ENCODE data around the gene HOATZ.

HOATZ gene

GRCh38 chr11:111494040-111494439 is 20.5 kb upstream of the HOATZ start:
- no peaks in the 10 kb centered on the region for H3K4me1 ChIP-seq (ENCODE audit: control insufficient read depth, insufficient read depth, low read length)
- no peak overlapping the region for H3K9ac ChIP-seq (ENCODE audit: low read depth, low read length)
- no peaks in the 10 kb centered on the region for H3K9me3 ChIP-seq (ENCODE audit: control insufficient read depth, insufficient read depth, low read length)
- no peak overlapping the region for H3K4me3 ChIP-seq (ENCODE audit: low read depth, low read length)
- no peaks in the 10 kb centered on the region for H3K36me3 ChIP-seq (ENCODE audit: control insufficient read depth, insufficient read depth, low read length)
- peaks cover 4% of the 10 kb centered on the region for H3K27me3 ChIP-seq (ENCODE audit: control insufficient read depth, insufficient read depth, low read length)

- H3K36me3 ChIP-seq (ENCODE audit: control insufficient read depth, insufficient read depth, low read length) = no peaks in the 10 kb centered on the region
- no peak overlapping the region for H3K9ac ChIP-seq (ENCODE audit: low read depth, low read length)
- H3K4me1 ChIP-seq (ENCODE audit: control insufficient read depth, insufficient read depth, low read length) = no peaks in the 10 kb centered on the region
- H3K9me3 ChIP-seq (ENCODE audit: control insufficient read depth, insufficient read depth, low read length) = no peaks in the 10 kb centered on the region
- H3K4me3 ChIP-seq (ENCODE audit: low read depth, low read length) = no peak overlapping the region
- no peaks in the 10 kb centered on the region for H3K27me3 ChIP-seq (ENCODE audit: control insufficient read depth, insufficient read depth, low read length)
Measured at GRCh38 chr11:111499483-111499882, 15.1 kb upstream of the HOATZ start.

GRCh38 chr11:111500481-111500880 is 14.1 kb upstream of the HOATZ start:
- Histone ChIP-seq H3K4me1 (ENCODE audit: control insufficient read depth, insufficient read depth, low read length) (no peaks in the 10 kb centered on the region), H3K4me3 (ENCODE audit: low read depth, low read length) (no peak overlapping the region), H3K27me3 (ENCODE audit: control insufficient read depth, insufficient read depth, low read length) (no peaks in the 10 kb centered on the region), H3K36me3 (ENCODE audit: control insufficient read depth, insufficient read depth, low read length) (no peaks in the 10 kb centered on the region), H3K9ac (ENCODE audit: low read depth, low read length) (no peak overlapping the region), H3K9me3 (ENCODE audit: control insufficient read depth, insufficient read depth, low read length) (no peaks in the 10 kb centered on the region)

- Histone ChIP-seq H3K9ac (ENCODE audit: low read depth, low read length) (no peak overlapping the region), H3K9me3 (ENCODE audit: control insufficient read depth, insufficient read depth, low read length) (no peaks in the 10 kb centered on the region), H3K36me3 (ENCODE audit: control insufficient read depth, insufficient read depth, low read length) (no peaks in the 10 kb centered on the region), H3K4me1 (ENCODE audit: control insufficient read depth, insufficient read depth, low read length) (no peaks in the 10 kb centered on the region), H3K4me3 (ENCODE audit: low read depth, low read length) (no peak overlapping the region), H3K27me3 (ENCODE audit: control insufficient read depth, insufficient read depth, low read length) (no peaks in the 10 kb centered on the region)
Measured at GRCh38 chr11:111502611-111503010, 12.0 kb upstream of the HOATZ start.

GRCh38 chr11:111510311-111510710 is 4.3 kb upstream of the HOATZ start:
- no peaks in the 10 kb centered on the region for H3K9me3 ChIP-seq (ENCODE audit: control insufficient read depth, insufficient read depth, low read length)
- peaks cover 33% of the 10 kb centered on the region for H3K27me3 ChIP-seq (ENCODE audit: control insufficient read depth, insufficient read depth, low read length)
- no peaks in the 10 kb centered on the region for H3K36me3 ChIP-seq (ENCODE audit: control insufficient read depth, insufficient read depth, low read length)
- no peak overlapping the region for H3K9ac ChIP-seq (ENCODE audit: low read depth, low read length)
- no peaks in the 10 kb centered on the region for H3K4me1 ChIP-seq (ENCODE audit: control insufficient read depth, insufficient read depth, low read length)
- no peak overlapping the region for H3K4me3 ChIP-seq (ENCODE audit: low read depth, low read length)

- H3K4me3 ChIP-seq (ENCODE audit: low read depth, low read length) = peak within 1 kb of the TSS; percentile 61
- no peaks in the 10 kb centered on the region for H3K36me3 ChIP-seq (ENCODE audit: control insufficient read depth, insufficient read depth, low read length)
- no peak within 1 kb of the TSS for H3K9ac ChIP-seq (ENCODE audit: low read depth, low read length)
- H3K27me3 ChIP-seq (ENCODE audit: control insufficient read depth, insufficient read depth, low read length) = peaks cover 39% of the 10 kb centered on the region
- H3K4me1 ChIP-seq (ENCODE audit: control insufficient read depth, insufficient read depth, low read length) = no peaks in the 10 kb centered on the region
- no peaks in the 10 kb centered on the region for H3K9me3 ChIP-seq (ENCODE audit: control insufficient read depth, insufficient read depth, low read length)
Measured at GRCh38 chr11:111512296-111513239, 2.0 kb upstream of the HOATZ start, which contains the start of gene BTG4. BTG4 (minus strand) TSS chr11:111512386; CDS start chr11:111498776, 13,610 bp downstream.

- H3K9ac ChIP-seq (ENCODE audit: low read depth, low read length) = no peak overlapping the region
- H3K36me3 ChIP-seq (ENCODE audit: control insufficient read depth, insufficient read depth, low read length) = no peaks in the 10 kb centered on the region
- peak overlapping the region; percentile 61 for H3K4me3 ChIP-seq (ENCODE audit: low read depth, low read length)
- no peaks in the 10 kb centered on the region for H3K9me3 ChIP-seq (ENCODE audit: control insufficient read depth, insufficient read depth, low read length)
- peaks cover 39% of the 10 kb centered on the region for H3K27me3 ChIP-seq (ENCODE audit: control insufficient read depth, insufficient read depth, low read length)
- H3K4me1 ChIP-seq (ENCODE audit: control insufficient read depth, insufficient read depth, low read length) = no peaks in the 10 kb centered on the region
Measured at GRCh38 chr11:111513240-111513605, 1.4 kb upstream of the HOATZ start.

- Histone ChIP-seq H3K36me3 (ENCODE audit: control insufficient read depth, insufficient read depth, low read length) (no peaks in the 10 kb centered on the region), H3K9me3 (ENCODE audit: control insufficient read depth, insufficient read depth, low read length) (no peaks in the 10 kb centered on the region), H3K9ac (ENCODE audit: low read depth, low read length) (no peak overlapping the region), H3K27me3 (ENCODE audit: control insufficient read depth, insufficient read depth, low read length) (peaks cover 39% of the 10 kb centered on the region), H3K4me1 (ENCODE audit: control insufficient read depth, insufficient read depth, low read length) (no peaks in the 10 kb centered on the region), H3K4me3 (ENCODE audit: low read depth, low read length) (no peak overlapping the region)
Measured at GRCh38 chr11:111515591-111515990, 1.0 kb downstream of the HOATZ start.

- Histone ChIP-seq H3K4me1 (ENCODE audit: control insufficient read depth, insufficient read depth, low read length) (no peaks in the 10 kb centered on the region), H3K36me3 (ENCODE audit: control insufficient read depth, insufficient read depth, low read length) (no peaks in the 10 kb centered on the region)
Measured at GRCh38 chr11:111518668-111519067, 4.1 kb downstream of the HOATZ start.

GRCh38 chr11:111520560-111520959 is 6.0 kb downstream of the HOATZ start:
- Histone ChIP-seq H3K4me1 (ENCODE audit: control insufficient read depth, insufficient read depth, low read length) (no peaks in the 10 kb centered on the region), H3K9ac (ENCODE audit: low read depth, low read length) (no peak overlapping the region), H3K36me3 (ENCODE audit: control insufficient read depth, insufficient read depth, low read length) (no peaks in the 10 kb centered on the region), H3K27me3 (ENCODE audit: control insufficient read depth, insufficient read depth, low read length) (peaks cover 3% of the 10 kb centered on the region), H3K4me3 (ENCODE audit: low read depth, low read length) (no peak overlapping the region), H3K9me3 (ENCODE audit: control insufficient read depth, insufficient read depth, low read length) (no peaks in the 10 kb centered on the region)

More at GRCh38 chr11:111518668-111519067, 4.1 kb downstream of the HOATZ start:
- peaks cover 20% of the 10 kb centered on the region for H3K27me3 ChIP-seq (ENCODE audit: control insufficient read depth, insufficient read depth, low read length)
- no peaks in the 10 kb centered on the region for H3K9me3 ChIP-seq (ENCODE audit: control insufficient read depth, insufficient read depth, low read length)
- no peak overlapping the region for H3K4me3 ChIP-seq (ENCODE audit: low read depth, low read length)
- H3K9ac ChIP-seq (ENCODE audit: low read depth, low read length) = no peak overlapping the region

GRCh38 chr11:111521135-111521534 is 6.6 kb downstream of the HOATZ start:
- no peak overlapping the region for H3K4me3 ChIP-seq (ENCODE audit: low read depth, low read length)
- no peaks in the 10 kb centered on the region for H3K4me1 ChIP-seq (ENCODE audit: control insufficient read depth, insufficient read depth, low read length)
- no peaks in the 10 kb centered on the region for H3K27me3 ChIP-seq (ENCODE audit: control insufficient read depth, insufficient read depth, low read length)
- H3K9me3 ChIP-seq (ENCODE audit: control insufficient read depth, insufficient read depth, low read length) = no peaks in the 10 kb centered on the region
- H3K36me3 ChIP-seq (ENCODE audit: control insufficient read depth, insufficient read depth, low read length) = no peaks in the 10 kb centered on the region
- no peak overlapping the region for H3K9ac ChIP-seq (ENCODE audit: low read depth, low read length)

GRCh38 chr11:111522426-111522825 is 7.8 kb downstream of the HOATZ start:
- H3K4me3 ChIP-seq (ENCODE audit: low read depth, low read length) = no peak overlapping the region
- H3K9ac ChIP-seq (ENCODE audit: low read depth, low read length) = no peak overlapping the region
- no peaks in the 10 kb centered on the region for H3K4me1 ChIP-seq (ENCODE audit: control insufficient read depth, insufficient read depth, low read length)
- no peaks in the 10 kb centered on the region for H3K9me3 ChIP-seq (ENCODE audit: control insufficient read depth, insufficient read depth, low read length)
- H3K27me3 ChIP-seq (ENCODE audit: control insufficient read depth, insufficient read depth, low read length) = no peaks in the 10 kb centered on the region
- no peaks in the 10 kb centered on the region for H3K36me3 ChIP-seq (ENCODE audit: control insufficient read depth, insufficient read depth, low read length)

Data from iPS-15b (cell line).